ENCODE results near the gene PROCR. TPM values are rescaled to one million over a fixed set of nuclear protein-coding genes. Genes with fewer than 3 reads are reported as not detected.

PROCR gene
- total and polyA plus RNA-seq, 2 donors (not counting 1 experiment from before 2014, with no cell fraction given), result 24.5 to 50.5 TPM

GRCh38 chr20:35135867-35136586 lies 35.8 kb upstream of the PROCR start:
- no peak for TF ChIP-seq CTCF (conservative IDR thresholded peaks at IDR 0.05 in 1 of 2, IDR thresholded peaks at IDR 0.05 in 1 of 2; ENCODE audit: low read depth in 1 of 2, low read length in 2 of 2)
- TF ChIP-seq EZH2 (IDR thresholded peaks at IDR 0.05; ENCODE audit: low read length, missing control alignments), result no peak
- peaks cover 3% of the 10 kb centered on the region for H3K4me1 ChIP-seq (ENCODE audit: control insufficient read depth, extremely low read depth, insufficient read depth, low read length)
- H3K36me3 ChIP-seq (ENCODE audit: control insufficient read depth, insufficient read depth, low read length), result peaks cover 4% of the 10 kb centered on the region
- no peaks in the 10 kb centered on the region for H3K27me3 ChIP-seq (ENCODE audit: control insufficient read depth, insufficient read depth, low read length)
- peak; percentile 71 to 78 for DNase-seq (ENCODE audit: low read depth in 2 of 2)
- H4K20me1 ChIP-seq (ENCODE audit: control insufficient read depth, extremely low read depth, insufficient read depth, low read length), result no peaks in the 10 kb centered on the region
- no peak overlapping the region for H2AFZ ChIP-seq (ENCODE audit: low read length)
- no peak overlapping the region for H3K4me2 ChIP-seq (ENCODE audit: extremely low read depth, insufficient read depth, low read length)
- no peaks in the 10 kb centered on the region for H3K79me2 ChIP-seq (ENCODE audit: control insufficient read depth, insufficient read depth, low read length)
- H3K9ac ChIP-seq (ENCODE audit: insufficient read depth, low read length), result no peak overlapping the region
- H3K27ac ChIP-seq (ENCODE audit: insufficient read depth, low read length), result no peak overlapping the region
- H3K9me3 ChIP-seq (ENCODE audit: control insufficient read depth, insufficient read depth, low read depth, low read length), result no peaks in the 10 kb centered on the region
- H3K4me3 ChIP-seq (replicated peaks in 1 of 4; ENCODE audit: control extremely low read depth in 1 of 4, insufficient read depth in 1 of 4, low read depth in 3 of 4, low read length in 4 of 4), result no peak overlapping the region

GRCh38 chr20:35144694-35145093 lies 27.2 kb upstream of the PROCR start:
- H3K27me3 ChIP-seq (ENCODE audit: control insufficient read depth, insufficient read depth, low read length), result no peaks in the 10 kb centered on the region
- no peak overlapping the region for H3K27ac ChIP-seq (ENCODE audit: insufficient read depth, low read length)
- DNase-seq (ENCODE audit: low read depth in 2 of 2), result no peak
- TF ChIP-seq CTCF (conservative IDR thresholded peaks at IDR 0.05 in 1 of 2, IDR thresholded peaks at IDR 0.05 in 1 of 2; ENCODE audit: low read depth in 1 of 2, low read length in 2 of 2) (no peak), EZH2 (IDR thresholded peaks at IDR 0.05; ENCODE audit: low read length, missing control alignments) (no peak)
- peaks cover 7% of the 10 kb centered on the region for H3K4me1 ChIP-seq (ENCODE audit: control insufficient read depth, extremely low read depth, insufficient read depth, low read length)
- no peak overlapping the region for H2AFZ ChIP-seq (ENCODE audit: low read length)
- H3K4me3 ChIP-seq (replicated peaks in 1 of 4; ENCODE audit: control extremely low read depth in 1 of 4, insufficient read depth in 1 of 4, low read depth in 3 of 4, low read length in 4 of 4), result no peak overlapping the region
- H4K20me1 ChIP-seq (ENCODE audit: control insufficient read depth, extremely low read depth, insufficient read depth, low read length), result no peaks in the 10 kb centered on the region
- H3K9me3 ChIP-seq (ENCODE audit: control insufficient read depth, insufficient read depth, low read depth, low read length), result no peaks in the 10 kb centered on the region
- no peak overlapping the region for H3K9ac ChIP-seq (ENCODE audit: insufficient read depth, low read length)
- H3K4me2 ChIP-seq (ENCODE audit: extremely low read depth, insufficient read depth, low read length), result no peak overlapping the region
- H3K79me2 ChIP-seq (ENCODE audit: control insufficient read depth, insufficient read depth, low read length), result peaks cover 2% of the 10 kb centered on the region
- no peaks in the 10 kb centered on the region for H3K36me3 ChIP-seq (ENCODE audit: control insufficient read depth, insufficient read depth, low read length)

GRCh38 chr20:35145141-35145564 lies 26.7 kb upstream of the PROCR start:
- H3K4me1 ChIP-seq (ENCODE audit: control insufficient read depth, extremely low read depth, insufficient read depth, low read length), result peaks cover 7% of the 10 kb centered on the region
- TF ChIP-seq EZH2 (IDR thresholded peaks at IDR 0.05; ENCODE audit: low read length, missing control alignments) (no peak), CTCF (conservative IDR thresholded peaks at IDR 0.05 in 1 of 2, IDR thresholded peaks at IDR 0.05 in 1 of 2; ENCODE audit: low read depth in 1 of 2, low read length in 2 of 2) (peak; percentile 71 to 84)

More at GRCh38 chr20:35145141-35145564, 26.7 kb upstream of the PROCR start:
- Histone ChIP-seq H3K36me3 (ENCODE audit: control insufficient read depth, insufficient read depth, low read length) (no peaks in the 10 kb centered on the region), H3K9ac (ENCODE audit: insufficient read depth, low read length) (no peak overlapping the region), H2AFZ (ENCODE audit: low read length) (no peak overlapping the region), H3K9me3 (ENCODE audit: control insufficient read depth, insufficient read depth, low read depth, low read length) (no peaks in the 10 kb centered on the region), H4K20me1 (ENCODE audit: control insufficient read depth, extremely low read depth, insufficient read depth, low read length) (no peaks in the 10 kb centered on the region), H3K79me2 (ENCODE audit: control insufficient read depth, insufficient read depth, low read length) (peaks cover 2% of the 10 kb centered on the region), H3K27ac (ENCODE audit: insufficient read depth, low read length) (no peak overlapping the region), H3K4me3 (replicated peaks in 1 of 4; ENCODE audit: control extremely low read depth in 1 of 4, insufficient read depth in 1 of 4, low read depth in 3 of 4, low read length in 4 of 4) (no peak overlapping the region), H3K27me3 (ENCODE audit: control insufficient read depth, insufficient read depth, low read length) (no peaks in the 10 kb centered on the region), H3K4me2 (ENCODE audit: extremely low read depth, insufficient read depth, low read length) (no peak overlapping the region)
- peak; percentile 62 to 84 for DNase-seq (ENCODE audit: low read depth in 2 of 2)
